Mononuclear cell (primary cell): ENCODE data around the gene THAP8. TPM values are rescaled to one million over a fixed set of nuclear protein-coding genes. Genes with fewer than 3 reads are reported as not detected.
A peak's percentile ranks its signal among the peaks of the same experiment; 100 is the strongest.

ENCODE experiments used
- H3K27me3 ChIP-seq: 2 replicates; pipeline ENCODE4 v1.6.0; 2011; ENCODE audit warnings: low read length, control low read depth; ENCODE audit not compliant: insufficient read depth
- H3K4me1 ChIP-seq: 2 replicates; pipeline ENCODE4 v1.5.1; 2011; ENCODE audit warnings: mild to moderate bottlenecking, low read length, control low read depth; ENCODE audit not compliant: insufficient read depth
- H3K4me3 ChIP-seq: 2 replicates; pipeline ENCODE4 v1.5.1; 2011; ENCODE audit warnings: mild to moderate bottlenecking, low read length, moderate library complexity
- H3K9me3 ChIP-seq: 2 replicates; pipeline ENCODE4 v1.5.1; 2011; ENCODE audit warnings: low read depth, mild to moderate bottlenecking, control low read depth, low read length
- total RNA-seq: library from RNA; depleted of rRNA; stranded (reverse); fragments of >200 nt; gene quantifications from one replicate; pipeline ENCODE4 v1.2.3, GENCODE V29; 2012

Gene THAP8
- total RNA-seq, 1 donor: 0.42 TPM

- no peaks in the 10 kb centered on the region for H3K27me3 ChIP-seq
- H3K9me3 ChIP-seq: no peaks in the 10 kb centered on the region
- H3K4me3 ChIP-seq: no peak overlapping the region
- H3K4me1 ChIP-seq: peaks cover 29% of the 10 kb centered on the region
Observed at GRCh38 chr19:35996777-35997176, 57.3 kb downstream of the THAP8 start.

- Histone ChIP-seq H3K4me1 (peaks cover 29% of the 10 kb centered on the region), H3K27me3 (no peaks in the 10 kb centered on the region), H3K4me3 (peak within 1 kb of the TSS; percentile 70), H3K9me3 (no peaks in the 10 kb centered on the region)
Observed at GRCh38 chr19:35995048-35995993, 58.8 kb downstream of the THAP8 start, which contains the start of gene SDHAF1. Gene SDHAF1, plus strand, starts transcription at chr19:35995188. Its CDS starts 87 bp downstream, at chr19:35995275.

- Histone ChIP-seq H3K4me1 (peaks cover 29% of the 10 kb centered on the region), H3K9me3 (no peaks in the 10 kb centered on the region), H3K27me3 (no peaks in the 10 kb centered on the region), H3K4me3 (peak overlapping the region; percentile 70)
Observed at GRCh38 chr19:35993923-35994598, 60.0 kb downstream of the THAP8 start.

GRCh38 chr19:35992907-35993765 is 60.9 kb downstream of the THAP8 start:
- Histone ChIP-seq H3K9me3 (no peaks in the 10 kb centered on the region), H3K27me3 (no peaks in the 10 kb centered on the region), H3K4me1 (peaks cover 29% of the 10 kb centered on the region), H3K4me3 (no peak overlapping the region)

GRCh38 chr19:35991731-35992450 is 62.2 kb downstream of the THAP8 start:
- H3K4me1 ChIP-seq: peaks cover 27% of the 10 kb centered on the region
- H3K9me3 ChIP-seq: no peaks in the 10 kb centered on the region
- H3K4me3 ChIP-seq: no peak overlapping the region
- no peaks in the 10 kb centered on the region for H3K27me3 ChIP-seq

- no peaks in the 10 kb centered on the region for H3K27me3 ChIP-seq
- no peaks in the 10 kb centered on the region for H3K9me3 ChIP-seq
- no peak overlapping the region for H3K4me3 ChIP-seq
- peaks cover 25% of the 10 kb centered on the region for H3K4me1 ChIP-seq
Observed at GRCh38 chr19:35990771-35991730, 63.0 kb downstream of the THAP8 start.

- H3K27me3 ChIP-seq: peaks cover 3% of the 10 kb centered on the region
- H3K9me3 ChIP-seq: no peaks in the 10 kb centered on the region
- peaks cover 17% of the 10 kb centered on the region for H3K4me1 ChIP-seq
- no peak overlapping the region for H3K4me3 ChIP-seq
Observed at GRCh38 chr19:35990156-35990555, 63.9 kb downstream of the THAP8 start.

GRCh38 chr19:35988824-35989223 is 65.3 kb downstream of the THAP8 start:
- H3K4me1 ChIP-seq: peaks cover 7% of the 10 kb centered on the region
- H3K9me3 ChIP-seq: no peaks in the 10 kb centered on the region
- no peak overlapping the region for H3K4me3 ChIP-seq
- H3K27me3 ChIP-seq: peaks cover 3% of the 10 kb centered on the region

- peaks cover 3% of the 10 kb centered on the region for H3K27me3 ChIP-seq
- H3K9me3 ChIP-seq: no peaks in the 10 kb centered on the region
- H3K4me1 ChIP-seq: peaks cover 6% of the 10 kb centered on the region
- H3K4me3 ChIP-seq: no peak overlapping the region
Observed at GRCh38 chr19:35987571-35987896, 66.6 kb downstream of the THAP8 start.

- peaks cover 3% of the 10 kb centered on the region for H3K27me3 ChIP-seq
- H3K4me3 ChIP-seq: no peak overlapping the region
- H3K4me1 ChIP-seq: peaks cover 6% of the 10 kb centered on the region
- no peaks in the 10 kb centered on the region for H3K9me3 ChIP-seq
Observed at GRCh38 chr19:35986664-35987570, 67.2 kb downstream of the THAP8 start.

- Histone ChIP-seq H3K4me1 (peaks cover 6% of the 10 kb centered on the region), H3K4me3 (no peak overlapping the region), H3K9me3 (no peaks in the 10 kb centered on the region), H3K27me3 (peaks cover 3% of the 10 kb centered on the region)
Observed at GRCh38 chr19:35986111-35986510, 68.0 kb downstream of the THAP8 start.
